Chondrocyte (in vitro differentiated cells): ENCODE results near the gene KCNK2. TPM values are rescaled to one million over a fixed set of nuclear protein-coding genes. Genes with fewer than 3 reads are reported as not detected.

Source experiments
- DNase-seq: peaks from one replicate; pipeline ENCODE4 v3.0.0; 2021; ENCODE audit warnings: mixed read lengths, low spot score
- H3K27ac Mint-ChIP-seq: one replicate; pipeline ENCODE4 v1.8.0; 2021; ENCODE audit warnings: mild to moderate bottlenecking, moderate library complexity, mixed read lengths; ENCODE audit not compliant: unreplicated experiment
- H3K27me3 Mint-ChIP-seq: 2 replicates; pipeline ENCODE4 v1.8.0; 2021; ENCODE audit warnings: low read depth, mixed read lengths
- H3K36me3 Mint-ChIP-seq: 2 replicates; pipeline ENCODE4 v1.8.0; 2021; ENCODE audit warnings: low read depth, mixed read lengths
- H3K4me1 Mint-ChIP-seq: 2 replicates; pipeline ENCODE4 v1.8.0; 2021; ENCODE audit warnings: low read depth, mild to moderate bottlenecking, mixed read lengths
- H3K4me3 Mint-ChIP-seq: one replicate; pipeline ENCODE4 v1.8.0; 2021; ENCODE audit warnings: mild to moderate bottlenecking, moderate library complexity, mixed read lengths; ENCODE audit not compliant: unreplicated experiment
- H3K9me3 Mint-ChIP-seq: 2 replicates; pipeline ENCODE4 v1.8.0; 2021; ENCODE audit warnings: low read depth, mixed read lengths
- total RNA-seq: library from RNA; stranded (reverse); gene quantifications from 3 replicates; pipeline ENCODE4 v1.2.1, GENCODE V29; 2021
- TF ChIP-seq, protein P1 (sequence below): fragments of 200-600 bp; sonication (generic); IDR thresholded peaks from 2 replicates; pipeline ENCODE4 v1.5.0; 2021; ENCODE audit warnings: antibody characterized with exemption, mild to moderate bottlenecking, moderate library complexity

KCNK2 gene
- total RNA-seq, 1 donor from 2014 or later, result not detected

DNA sequence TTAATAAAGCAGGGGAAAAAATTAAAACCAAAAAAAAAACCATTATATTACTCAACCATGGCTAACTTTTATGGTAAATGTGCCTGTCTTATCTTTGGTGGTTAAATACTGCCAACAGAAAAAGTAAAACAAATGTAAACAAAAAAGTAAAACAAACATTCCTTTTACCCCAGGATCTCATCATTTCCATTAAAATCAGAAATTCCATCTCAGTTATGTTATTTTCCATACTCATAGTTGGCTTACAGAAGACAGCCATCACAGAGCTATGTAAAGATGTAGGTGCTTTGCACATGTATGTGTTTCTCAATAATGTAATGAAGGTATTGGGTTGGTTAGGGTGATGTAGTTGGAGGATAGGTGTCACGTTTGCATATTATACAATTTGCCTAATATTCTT lies 185.0 kb downstream of the KCNK2 start:
- Mint-ChIP-seq H3K4me1 (no peaks in the 10 kb centered on the region), H3K27me3 (peaks cover 8% of the 10 kb centered on the region), H3K36me3 (peaks cover 3% of the 10 kb centered on the region), H3K27ac (no peak overlapping the region), H3K4me3 (no peak overlapping the region), H3K9me3 (peaks cover 3% of the 10 kb centered on the region)
- TF ChIP-seq, protein P1, sequence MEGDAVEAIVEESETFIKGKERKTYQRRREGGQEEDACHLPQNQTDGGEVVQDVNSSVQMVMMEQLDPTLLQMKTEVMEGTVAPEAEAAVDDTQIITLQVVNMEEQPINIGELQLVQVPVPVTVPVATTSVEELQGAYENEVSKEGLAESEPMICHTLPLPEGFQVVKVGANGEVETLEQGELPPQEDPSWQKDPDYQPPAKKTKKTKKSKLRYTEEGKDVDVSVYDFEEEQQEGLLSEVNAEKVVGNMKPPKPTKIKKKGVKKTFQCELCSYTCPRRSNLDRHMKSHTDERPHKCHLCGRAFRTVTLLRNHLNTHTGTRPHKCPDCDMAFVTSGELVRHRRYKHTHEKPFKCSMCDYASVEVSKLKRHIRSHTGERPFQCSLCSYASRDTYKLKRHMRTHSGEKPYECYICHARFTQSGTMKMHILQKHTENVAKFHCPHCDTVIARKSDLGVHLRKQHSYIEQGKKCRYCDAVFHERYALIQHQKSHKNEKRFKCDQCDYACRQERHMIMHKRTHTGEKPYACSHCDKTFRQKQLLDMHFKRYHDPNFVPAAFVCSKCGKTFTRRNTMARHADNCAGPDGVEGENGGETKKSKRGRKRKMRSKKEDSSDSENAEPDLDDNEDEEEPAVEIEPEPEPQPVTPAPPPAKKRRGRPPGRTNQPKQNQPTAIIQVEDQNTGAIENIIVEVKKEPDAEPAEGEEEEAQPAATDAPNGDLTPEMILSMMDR, result no peak
- no peak for DNase-seq

DNA sequence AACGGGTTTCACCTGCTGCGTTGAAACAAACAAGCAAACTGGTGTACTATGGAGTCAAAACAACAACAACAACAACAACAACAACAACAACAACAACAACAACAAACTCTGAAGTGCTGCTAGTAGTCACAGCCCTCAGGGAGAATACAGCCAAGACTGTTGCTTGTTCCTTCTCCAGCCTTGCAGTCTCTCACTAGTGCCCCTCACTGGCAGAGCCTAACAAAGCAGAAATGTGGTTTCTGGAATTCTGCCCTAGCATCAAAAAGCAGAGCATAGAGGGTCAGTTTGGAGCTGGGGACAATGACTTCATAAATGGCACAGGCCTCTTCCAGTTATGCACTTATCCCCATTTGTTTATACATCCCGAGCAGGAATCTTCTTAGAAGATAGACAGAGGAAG lies 187.4 kb downstream of the KCNK2 start:
- TF ChIP-seq, protein P1, result no peak
- no peak for DNase-seq
- H3K27ac Mint-ChIP-seq, result no peak overlapping the region
- peaks cover 12% of the 10 kb centered on the region for H3K4me1 Mint-ChIP-seq
- H3K36me3 Mint-ChIP-seq, result peaks cover 3% of the 10 kb centered on the region
- no peaks in the 10 kb centered on the region for H3K9me3 Mint-ChIP-seq
- H3K27me3 Mint-ChIP-seq, result peaks cover 12% of the 10 kb centered on the region
- no peak overlapping the region for H3K4me3 Mint-ChIP-seq

GRCh38 chr1:215273838-215274516 lies 191.4 kb downstream of the KCNK2 start:
- TF ChIP-seq, protein P1, result no peak
- Mint-ChIP-seq H3K27me3 (peaks cover 12% of the 10 kb centered on the region), H3K4me1 (peaks cover 12% of the 10 kb centered on the region), H3K4me3 (no peak overlapping the region), H3K27ac (no peak overlapping the region), H3K9me3 (no peaks in the 10 kb centered on the region), H3K36me3 (peaks cover 3% of the 10 kb centered on the region)
- DNase-seq, result no peak

- Mint-ChIP-seq H3K9me3 (no peaks in the 10 kb centered on the region), H3K27me3 (peaks cover 4% of the 10 kb centered on the region), H3K27ac (no peak overlapping the region), H3K36me3 (no peaks in the 10 kb centered on the region), H3K4me1 (peaks cover 12% of the 10 kb centered on the region), H3K4me3 (no peak overlapping the region)
- TF ChIP-seq, protein P1, result no peak
- DNase-seq, result no peak
Measured at GRCh38 chr1:215276582-215276981, 194.0 kb downstream of the KCNK2 start.

DNA sequence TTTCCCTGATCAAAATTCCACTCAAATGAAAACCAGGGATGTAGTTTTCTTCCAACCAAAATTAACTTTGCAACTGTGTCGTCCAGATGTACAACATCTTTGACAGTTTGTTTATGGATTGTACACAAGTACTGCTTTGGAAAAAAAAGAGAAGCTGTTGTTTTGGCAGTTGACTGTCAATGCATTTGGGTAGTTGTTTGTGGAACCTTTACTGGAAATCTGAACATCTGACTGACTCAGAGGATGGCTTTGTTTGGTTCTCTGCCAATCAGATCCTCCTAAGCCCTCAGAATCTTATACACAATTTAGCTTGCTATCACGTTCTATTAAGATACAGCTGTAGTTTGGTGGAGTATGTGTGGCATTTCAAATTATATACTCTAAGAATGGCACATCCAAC lies 195.0 kb downstream of the KCNK2 start:
- no peaks in the 10 kb centered on the region for H3K36me3 Mint-ChIP-seq
- no peak for DNase-seq
- no peak overlapping the region for H3K27ac Mint-ChIP-seq
- H3K4me3 Mint-ChIP-seq, result no peak overlapping the region
- TF ChIP-seq, protein P1, result no peak
- no peaks in the 10 kb centered on the region for H3K9me3 Mint-ChIP-seq
- peaks cover 12% of the 10 kb centered on the region for H3K4me1 Mint-ChIP-seq
- peaks cover 8% of the 10 kb centered on the region for H3K27me3 Mint-ChIP-seq
